MM.1S (cell line): ENCODE data around the gene NKRF.
A peak's percentile ranks its signal among the peaks of the same experiment; 100 is the strongest.

ENCODE experiments used
- DNase-seq: peaks from one replicate; pipeline ENCODE4 v3.0.0-alpha.2; 2015
- H2AFZ ChIP-seq: fragments of 300-600 bp; sonication (generic); 2 replicates; pipeline ENCODE4 v1.6.0; 2016; ENCODE audit warnings: antibody characterized with exemption, low read length
- H3F3A ChIP-seq: fragments of 300-600 bp; sonication (generic); 2 replicates; pipeline ENCODE4 v1.6.1; 2016; ENCODE audit warnings: mild to moderate bottlenecking, antibody characterized with exemption, low read length, moderate library complexity, mixed read lengths; ENCODE audit not compliant: insufficient read depth
- H3K27ac ChIP-seq: fragments of 300-600 bp; sonication (generic); 2 replicates; pipeline ENCODE4 v1.5.1; 2016; ENCODE audit warnings: mild to moderate bottlenecking, low read length
- H3K27me3 ChIP-seq: fragments of 300-600 bp; sonication (generic); replicated peaks from 2 replicates; pipeline ENCODE4 v1.6.0; 2016; ENCODE audit warnings: low read length; ENCODE audit not compliant: insufficient read depth
- H3K36me3 ChIP-seq: fragments of 300-600 bp; sonication (generic); replicated peaks from 2 replicates; pipeline ENCODE4 v1.6.1; 2016; ENCODE audit warnings: mild to moderate bottlenecking, low read length, mixed read lengths; ENCODE audit not compliant: insufficient read depth
- H3K4me1 ChIP-seq: fragments of 300-600 bp; sonication (generic); 2 replicates; pipeline ENCODE4 v1.6.1; 2016; ENCODE audit warnings: low read length, mixed read lengths
- H3K4me2 ChIP-seq: fragments of 300-600 bp; sonication (generic); 2 replicates; pipeline ENCODE4 v1.6.0; 2016; ENCODE audit warnings: low read depth, low read length
- H3K4me3 ChIP-seq: fragments of 300-600 bp; sonication (generic); 2 replicates; pipeline ENCODE4 v1.5.1; 2016; ENCODE audit warnings: low read length, mixed read lengths
- H3K79me2 ChIP-seq: fragments of 300-600 bp; sonication (generic); 2 replicates; pipeline ENCODE4 v1.6.1; 2016; ENCODE audit warnings: mixed run types, low read length, mixed read lengths
- H3K9ac ChIP-seq: fragments of 300-600 bp; sonication (generic); 2 replicates; pipeline ENCODE4 v1.6.1; 2016; ENCODE audit warnings: low read length, mixed read lengths
- H3K9me2 ChIP-seq: fragments of 300-600 bp; sonication (generic); replicated peaks from 2 replicates; pipeline ENCODE4 v1.6.1; 2016; ENCODE audit warnings: mild to moderate bottlenecking, low read length, mixed read lengths; ENCODE audit not compliant: insufficient read depth
- H3K9me3 ChIP-seq: fragments of 300-600 bp; sonication (generic); replicated peaks from 2 replicates; pipeline ENCODE4 v1.6.1; 2016; ENCODE audit warnings: mild to moderate bottlenecking, low read length, mixed read lengths; ENCODE audit not compliant: insufficient read depth
- H4K20me1 ChIP-seq: fragments of 300-600 bp; sonication (generic); 2 replicates; pipeline ENCODE4 v1.6.1; 2016; ENCODE audit warnings: mild to moderate bottlenecking, low read length, moderate library complexity, mixed read lengths; ENCODE audit not compliant: insufficient read depth
- CTCF ChIP-seq: fragments of 300-600 bp; sonication (generic); IDR thresholded peaks from 2 replicates; pipeline ENCODE4 v1.5.1; 2016; ENCODE audit warnings: antibody characterized with exemption, low read length, mixed read lengths
- EZH2 ChIP-seq: fragments of 300-600 bp; sonication (generic); optimal IDR thresholded peaks from 2 replicates; pipeline ENCODE3; 2017; ENCODE audit warnings: low read depth, mild to moderate bottlenecking, antibody characterized with exemption, low read length, mixed read lengths
- EZH2phosphoT487 ChIP-seq: fragments of 300-600 bp; sonication (generic); IDR thresholded peaks from 2 replicates; pipeline ENCODE4 v1.6.1; 2018; ENCODE audit warnings: antibody characterized with exemption, low read length

Gene NKRF

GRCh38 chrX:119573840-119574393 lies 32.3 kb downstream of the NKRF start:
- peak overlapping the region; percentile 76 for H2AFZ ChIP-seq
- peaks cover 20% of the 10 kb centered on the region for H3K79me2 ChIP-seq
- H4K20me1 ChIP-seq: no peaks in the 10 kb centered on the region
- no peaks in the 10 kb centered on the region for H3K9me3 ChIP-seq
- H3K36me3 ChIP-seq: no peaks in the 10 kb centered on the region
- TF ChIP-seq EZH2 (no peak), EZH2phosphoT487 (no peak), CTCF (no peak)
- H3F3A ChIP-seq: no peaks in the 10 kb centered on the region
- no peaks in the 10 kb centered on the region for H3K4me1 ChIP-seq
- H3K4me3 ChIP-seq: peak overlapping the region; percentile 68
- H3K4me2 ChIP-seq: peak overlapping the region; percentile 72; the same call in 1 of the 2 replicates
- H3K27me3 ChIP-seq: no peaks in the 10 kb centered on the region
- H3K9me2 ChIP-seq: no peaks in the 10 kb centered on the region
- H3K9ac ChIP-seq: peak overlapping the region; percentile 50; the same call in 1 of the 2 replicates
- DNase-seq: peak; percentile 7
- peak overlapping the region; percentile 57; the same call in 1 of the 2 replicates for H3K27ac ChIP-seq

GRCh38 chrX:119573222-119573621 lies 33.0 kb downstream of the NKRF start:
- no peaks in the 10 kb centered on the region for H4K20me1 ChIP-seq
- H3K9me2 ChIP-seq: no peaks in the 10 kb centered on the region
- peak overlapping the region; percentile 68 for H3K4me3 ChIP-seq
- H3K4me1 ChIP-seq: no peaks in the 10 kb centered on the region
- no peak overlapping the region; the same call in 1 of the 2 replicates for H3K9ac ChIP-seq
- peaks cover 20% of the 10 kb centered on the region for H3K79me2 ChIP-seq
- H3K27ac ChIP-seq: no peak overlapping the region
- H3K9me3 ChIP-seq: no peaks in the 10 kb centered on the region
- no peak for DNase-seq
- H3K36me3 ChIP-seq: no peaks in the 10 kb centered on the region
- H3F3A ChIP-seq: no peaks in the 10 kb centered on the region
- peak overlapping the region; percentile 76; the same call in 1 of the 2 replicates for H2AFZ ChIP-seq
- no peaks in the 10 kb centered on the region for H3K27me3 ChIP-seq
- TF ChIP-seq CTCF: no peak
- no peak for TF ChIP-seq EZH2
- TF ChIP-seq EZH2phosphoT487: no peak
- peak overlapping the region; percentile 72; the same call in 1 of the 2 replicates for H3K4me2 ChIP-seq

GRCh38 chrX:119570351-119570835 lies 35.8 kb downstream of the NKRF start:
- TF ChIP-seq EZH2phosphoT487 (no peak), EZH2 (no peak), CTCF (no peak)
- H3K36me3 ChIP-seq: no peaks in the 10 kb centered on the region
- H3K9ac ChIP-seq: no peak overlapping the region
- no peak overlapping the region for H3K4me3 ChIP-seq
- H3K4me2 ChIP-seq: no peak overlapping the region
- no peaks in the 10 kb centered on the region for H3F3A ChIP-seq
- DNase-seq: no peak
- no peak overlapping the region for H2AFZ ChIP-seq
- no peaks in the 10 kb centered on the region for H3K9me3 ChIP-seq
- H3K4me1 ChIP-seq: no peaks in the 10 kb centered on the region
- peaks cover 9% of the 10 kb centered on the region for H3K79me2 ChIP-seq
- H4K20me1 ChIP-seq: no peaks in the 10 kb centered on the region
- no peaks in the 10 kb centered on the region for H3K27me3 ChIP-seq
- H3K27ac ChIP-seq: no peak overlapping the region
- H3K9me2 ChIP-seq: no peaks in the 10 kb centered on the region
